Endothelial cell of umbilical vein (primary cell): ENCODE data around the gene KCTD16. TPM values are rescaled to one million over a fixed set of nuclear protein-coding genes. Genes with fewer than 3 reads are reported as not detected.

ENCODE experiments used
- BruUV-seq: library from RNA; stranded (reverse); fragments of 400-500 nt; replicated peaks from 2 replicates; lab custom pipeline; 2021; lab: Mats Ljungman, UMichigan
- CTCF ChIA-PET: fragments of 300-600, 350-600 bp; sonication (Branson Sonifier 250); formaldehyde crosslinking; loops from one replicate; lab custom pipeline; 2021; ENCODE audit warnings: antibody characterized with exemption, inconsistent platforms; lab: Charles Lee
- POLR2A ChIA-PET: fragments of 300-600, 350-600 bp; sonication (Branson Sonifier 250); formaldehyde crosslinking; loops from one replicate; lab custom pipeline; 2021; ENCODE audit warnings: antibody characterized with exemption, inconsistent platforms; lab: Charles Lee
- DNase-seq: peaks from one replicate; pipeline ENCODE4 v3.0.0-alpha.2; 2011; ENCODE audit warnings: low read depth, low spot score
- FAIRE-seq: peaks from 2 replicates; lab custom pipeline; 2011; peaks lifted over from hg19 to GRCh38; lab: Jason Lieb, UNC
- H2AFZ ChIP-seq: 2 replicates; pipeline ENCODE4 v1.6.0; 2012; ENCODE audit warnings: low read depth, low read length, control low read depth, inconsistent platforms
- H3K27ac ChIP-seq: 2 replicates; pipeline ENCODE4 v1.5.1; 2011; ENCODE audit warnings: low read depth, mild to moderate bottlenecking, control low read depth, low read length, moderate library complexity; ENCODE audit not compliant: insufficient read depth
- H3K27me3 ChIP-seq, 2 experiments: 2 replicates each; pipeline versions ENCODE4 v1.6.0 to v1.6.1; 2011; ENCODE audit warnings: low read length in 2 of 2, mixed read lengths in 1 of 2; ENCODE audit not compliant: control insufficient read depth in 2 of 2, insufficient read depth in 2 of 2
- H3K36me3 ChIP-seq, 2 experiments: 2 replicates in 1 of 2; 3 replicates in 1 of 2; pipeline ENCODE4 v1.5.1; 2011; ENCODE audit warnings: low read length in 2 of 2, mild to moderate bottlenecking in 1 of 2, moderate library complexity in 1 of 2; ENCODE audit not compliant: control insufficient read depth in 2 of 2, insufficient read depth in 2 of 2; ENCODE audit errors: extremely low read depth in 1 of 2
- H3K4me1 ChIP-seq: 3 replicates; pipeline ENCODE4 v1.5.1; 2011; ENCODE audit warnings: mild to moderate bottlenecking, low read length; ENCODE audit not compliant: control insufficient read depth, insufficient read depth; ENCODE audit errors: extremely low read depth
- H3K4me2 ChIP-seq: 2 replicates; pipeline ENCODE4 v1.6.1; 2011; ENCODE audit warnings: low read length, control low read depth, mixed read lengths; ENCODE audit not compliant: insufficient read depth
- H3K4me3 ChIP-seq, 3 experiments: fragments of 200-600 bp in 1 of 3; sonication (generic), shearing (Covaris generic) in 1 of 3; replicated peaks in 1 of 3; 2 replicates each; pipeline ENCODE4 v1.5.1; 2011 to 2016; ENCODE audit warnings: control low read depth in 3 of 3, low read length in 3 of 3, mild to moderate bottlenecking in 2 of 3, inconsistent platforms in 1 of 3, low read depth in 1 of 3, moderate library complexity in 1 of 3; ENCODE audit not compliant: insufficient read depth in 1 of 3
- H3K79me2 ChIP-seq: 2 replicates; pipeline ENCODE4 v1.6.0; 2012; ENCODE audit warnings: low read length, inconsistent platforms; ENCODE audit not compliant: control insufficient read depth, insufficient read depth
- H3K9ac ChIP-seq: replicated peaks from 2 replicates; pipeline ENCODE3; 2011; ENCODE audit warnings: low read length, control low read depth; ENCODE audit not compliant: insufficient read depth; ENCODE audit errors: extremely low read depth
- H3K9me1 ChIP-seq: replicated peaks from 3 replicates; pipeline ENCODE4 v1.6.0; 2011; ENCODE audit warnings: mild to moderate bottlenecking, low read length; ENCODE audit not compliant: control insufficient read depth, insufficient read depth; ENCODE audit errors: extremely low read depth
- H3K9me3 ChIP-seq: replicated peaks from 2 replicates; pipeline ENCODE4 v1.5.1; 2012; ENCODE audit warnings: low read length, inconsistent platforms; ENCODE audit not compliant: control insufficient read depth, insufficient read depth
- H4K20me1 ChIP-seq: replicated peaks from 2 replicates; pipeline ENCODE3; 2011; ENCODE audit warnings: mild to moderate bottlenecking, low read length; ENCODE audit not compliant: control insufficient read depth, insufficient read depth; ENCODE audit errors: extremely low read depth
- CTCF ChIP-seq, 2 donors: IDR thresholded peaks; 1 replicate in 1 of 2; 2 replicates in 1 of 2; pipeline ENCODE4 v1.5.1; 2011; ENCODE audit warnings: low read length in 2 of 2, mild to moderate bottlenecking in 2 of 2, moderate library complexity in 2 of 2, control low read depth in 1 of 2, inconsistent platforms in 1 of 2, low read depth in 1 of 2; ENCODE audit not compliant: insufficient read depth in 1 of 2; ENCODE audit errors: extremely low read depth in 1 of 2
- EZH2 ChIP-seq: IDR thresholded peaks from 2 replicates; pipeline ENCODE4 v1.6.1; 2012; ENCODE audit warnings: borderline replicate concordance, low read depth, mild to moderate bottlenecking, moderate library complexity, low read length, inconsistent platforms; ENCODE audit not compliant: severe bottlenecking
- GATA2 ChIP-seq: IDR thresholded peaks from 2 replicates; pipeline ENCODE4 v1.7.0; 2011; ENCODE audit warnings: low read depth, mild to moderate bottlenecking, moderate library complexity, mixed read lengths, low read length; ENCODE audit not compliant: insufficient read length, insufficient read depth
- JUN ChIP-seq: IDR thresholded peaks from 2 replicates; pipeline ENCODE4 v1.6.1; 2011; ENCODE audit warnings: borderline replicate concordance, low read depth; ENCODE audit not compliant: insufficient read length, insufficient read depth
- MAX ChIP-seq: IDR thresholded peaks from 2 replicates; pipeline ENCODE4 v1.6.1; 2011; ENCODE audit not compliant: insufficient read depth, insufficient read length
- MYC ChIP-seq: IDR thresholded peaks from one replicate; pipeline ENCODE4 v1.6.1; 2011; ENCODE audit warnings: mild to moderate bottlenecking, low read depth, low read length
- POLR2A ChIP-seq: IDR thresholded peaks from 2 replicates; pipeline ENCODE4 v1.6.1; 2012; ENCODE audit warnings: low read depth, mild to moderate bottlenecking, control low read depth, low read length
- dilution Hi-C: fragments of 300-500 bp; cut with MboI; formaldehyde crosslinking; loops from one replicate; pipeline ENCODE4 v1.15.0; 2019; ENCODE audit warnings: low sequenced_read_pairs; ENCODE audit not compliant: extremely low pct_ligation_motif_present
- intact Hi-C: fragments of 100-400 bp; cut with micrococcal nuclease; formaldehyde crosslinking; loops from one replicate; pipeline ENCODE4 v1.10.0; 2022
- polyA plus RNA-seq, 4 experiments: library from polyadenylated mRNA; depleted of rRNA in 3 of 4; stranded (reverse) in 3 of 4; unstranded in 1 of 4; fragments of >200 nt; gene quantifications; 2 replicates each; pipeline versions ENCODE4 v1.2.1 to v1.2.3, GENCODE V29; 2011 to 2012; ENCODE audit warnings: missing spikeins in 1 of 4
- total RNA-seq: library from RNA; stranded (reverse); gene quantifications from 2 replicates; pipeline ENCODE4 v1.2.3, GENCODE V29; 2021

KCTD16 gene
- total and polyA plus RNA-seq, 2 donors (not counting 3 experiments of a cell fraction or from before 2014, with no cell fraction given), result 0.21 to 0.49 TPM

- ChIA-PET POLR2A (no interaction called here), CTCF (no interaction called here)
- no peak overlapping the region for H2AFZ ChIP-seq
- no TSS peak for BruUV-seq
- H3K27me3 ChIP-seq, result no peaks in the 10 kb centered on the region
- TF ChIP-seq POLR2A, result no peak
- no peak for TF ChIP-seq EZH2
- no peak for TF ChIP-seq MAX
- TF ChIP-seq MYC, result no peak
- no peak for TF ChIP-seq GATA2
- no peak for TF ChIP-seq JUN
- TF ChIP-seq CTCF (IDR thresholded peaks at IDR 0.05; ENCODE audit: extremely low read depth in 1 of 2, insufficient read depth in 1 of 2, low read depth in 1 of 2, low read length in 2 of 2), result no peak
- no peak overlapping the region for H3K9ac ChIP-seq
- no peaks in the 10 kb centered on the region for H3K9me3 ChIP-seq
- H3K4me2 ChIP-seq, result no peak overlapping the region
- H3K36me3 ChIP-seq, result no peaks in the 10 kb centered on the region
- DNase-seq (no peak), FAIRE-seq (no peak)
- H4K20me1 ChIP-seq, result no peaks in the 10 kb centered on the region
- H3K4me3 ChIP-seq, result no peak overlapping the region
- no peak overlapping the region for H3K27ac ChIP-seq
- no peaks in the 10 kb centered on the region for H3K4me1 ChIP-seq
- H3K79me2 ChIP-seq, result no peaks in the 10 kb centered on the region
- dilution Hi-C loops (no loop called here), intact Hi-C loops (no loop called here)
- H3K9me1 ChIP-seq, result no peaks in the 10 kb centered on the region
Observed at GRCh38 chr5:144292029-144292428, 121.4 kb downstream of the KCTD16 start.

GRCh38 chr5:144295284-144295683 lies 124.6 kb downstream of the KCTD16 start:
- CTCF ChIA-PET, result interaction anchor here (0.9 kb wide), 1 partner anchor 90 kb away, joined by 3 read pairs; no protein-coding TSS in a partner anchor
- dilution Hi-C loops (no loop called here), intact Hi-C loops (no loop called here)

More at GRCh38 chr5:144295284-144295683, 124.6 kb downstream of the KCTD16 start:
- TF ChIP-seq EZH2, result no peak
- no peak for TF ChIP-seq POLR2A
- no peak for TF ChIP-seq MAX
- TF ChIP-seq CTCF (IDR thresholded peaks at IDR 0.05; ENCODE audit: extremely low read depth in 1 of 2, insufficient read depth in 1 of 2, low read depth in 1 of 2, low read length in 2 of 2), result no peak
- no TSS peak for BruUV-seq
- Histone ChIP-seq H2AFZ (no peak overlapping the region), H3K36me3 (no peaks in the 10 kb centered on the region), H4K20me1 (no peaks in the 10 kb centered on the region), H3K27me3 (no peaks in the 10 kb centered on the region), H3K4me2 (no peak overlapping the region), H3K79me2 (no peaks in the 10 kb centered on the region), H3K9me1 (no peaks in the 10 kb centered on the region), H3K4me1 (no peaks in the 10 kb centered on the region), H3K9me3 (no peaks in the 10 kb centered on the region), H3K9ac (no peak overlapping the region), H3K27ac (no peak overlapping the region), H3K4me3 (no peak overlapping the region)
- no peak for DNase-seq
- POLR2A ChIA-PET, result no interaction called here
- no peak for FAIRE-seq
